WI38 (cell line): ENCODE data around the gene NADK.

Experiments
- H3K4me3 ChIP-seq: 2 replicates; pipeline ENCODE4 v1.5.1; 2011; ENCODE audit warnings: low read depth, mild to moderate bottlenecking, control low read depth, low read length
- CTCF ChIP-seq: IDR thresholded peaks from 2 replicates; pipeline ENCODE4 v1.5.1; 2012; ENCODE audit warnings: low read depth, mild to moderate bottlenecking, control low read depth, low read length

The NADK gene

GRCh38 chr1:1763657-1764621, 14.3 kb downstream of the NADK start:
- no peak overlapping the region for H3K4me3 ChIP-seq
- TF ChIP-seq CTCF = no peak

- no peak for TF ChIP-seq CTCF
Observed at GRCh38 chr1:1761504-1762376, 16.5 kb downstream of the NADK start.

DNA sequence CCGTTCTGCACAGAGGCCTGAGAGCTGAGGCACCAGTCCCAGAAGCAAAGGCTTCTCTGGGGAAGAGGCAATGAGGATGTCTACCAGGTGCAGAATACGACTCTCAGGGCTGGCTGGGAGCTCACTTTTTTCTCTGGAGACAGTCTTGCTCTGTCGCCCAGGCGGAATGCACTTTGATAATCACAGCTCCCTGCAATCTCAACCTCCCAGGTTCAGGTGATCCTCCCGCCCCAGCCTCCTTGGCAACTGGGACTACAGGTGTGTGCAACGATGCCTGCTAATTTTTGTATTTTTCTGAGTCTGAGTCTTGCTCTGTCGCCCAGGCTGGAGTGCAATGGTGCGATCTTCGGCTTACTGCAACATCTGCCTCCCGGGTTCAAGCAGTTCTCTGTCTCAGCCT, 17.6 kb downstream of the NADK start:
- TF ChIP-seq CTCF = no peak
- H3K4me3 ChIP-seq = no peak overlapping the region

More at GRCh38 chr1:1761504-1762376, 16.5 kb downstream of the NADK start:
- H3K4me3 ChIP-seq = no peak overlapping the region

- H3K4me3 ChIP-seq = no peak overlapping the region
- TF ChIP-seq CTCF = no peak
Observed at GRCh38 chr1:1760345-1760650, 18.0 kb downstream of the NADK start.

DNA sequence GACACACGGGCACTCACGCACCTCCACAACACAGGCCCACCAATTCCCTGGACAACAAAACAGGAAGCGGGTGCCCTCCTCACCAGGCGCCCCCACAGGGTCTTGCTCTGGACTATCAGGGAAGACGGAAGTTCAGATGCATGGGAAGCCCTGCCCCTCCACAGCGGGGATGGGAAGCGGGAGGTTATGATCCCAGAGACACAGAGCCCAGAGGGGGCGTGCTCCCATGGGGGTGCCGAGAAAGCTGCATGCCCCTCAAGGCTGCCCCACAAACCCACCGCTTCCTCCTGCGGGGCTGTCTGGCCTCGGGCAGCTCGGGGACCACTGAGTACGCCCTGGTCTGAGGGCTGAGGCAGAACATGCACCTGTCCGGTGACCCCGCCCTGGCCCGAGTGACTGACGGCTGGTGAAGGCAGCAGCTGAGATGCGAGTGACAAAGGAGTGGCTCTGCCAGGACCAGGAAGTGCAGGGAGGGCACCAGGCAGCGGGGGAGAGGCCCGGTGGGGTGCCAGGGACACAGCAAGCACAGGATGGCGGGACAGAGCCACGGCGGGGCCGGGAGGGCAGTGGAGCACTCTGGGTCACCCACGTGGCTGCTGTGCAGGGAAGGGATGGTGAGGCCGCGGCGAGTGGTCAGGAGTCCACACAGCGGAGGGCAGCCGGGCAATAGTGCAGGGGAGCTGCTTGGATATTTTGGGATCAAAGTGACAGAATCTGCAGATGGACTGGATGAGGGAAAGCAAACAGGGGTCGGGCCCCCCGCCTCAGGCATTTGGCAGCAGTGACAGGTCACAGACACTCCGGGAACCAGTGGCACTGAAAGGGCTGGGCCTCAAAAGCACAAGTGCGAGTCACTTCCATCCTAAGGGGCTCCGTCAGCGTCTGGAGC, 18.6 kb downstream of the NADK start:
- no peak for TF ChIP-seq CTCF
- no peak overlapping the region for H3K4me3 ChIP-seq

GRCh38 chr1:1758692-1759455, 19.4 kb downstream of the NADK start:
- no peak overlapping the region for H3K4me3 ChIP-seq

More at GRCh38 chr1:1758692-1759455, 19.4 kb downstream of the NADK start:
- no peak for TF ChIP-seq CTCF
